ENCODE measurements around the gene FLOT2.
"Not testable (repeated sequence)": the region's sequence is repeated elsewhere in the genome, so short reads cannot be mapped to it uniquely, and the experiment has no call there.

FLOT2 gene

GRCh38 chr17:28893248-28894183, 4.0 kb downstream of the FLOT2 start:
- DNase-seq = peak; percentile 78

- no peak for DNase-seq
Measured at GRCh38 chr17:28892024-28892423, 5.5 kb downstream of the FLOT2 start.

- no peak for DNase-seq
Measured at GRCh38 chr17:28891201-28891600, 6.3 kb downstream of the FLOT2 start.

- no peak for DNase-seq
Measured at GRCh38 chr17:28889996-28890395, 7.5 kb downstream of the FLOT2 start.

GRCh38 chr17:28888832-28889231, 8.7 kb downstream of the FLOT2 start:
- no peak for DNase-seq

GRCh38 chr17:28887871-28888471, 9.6 kb downstream of the FLOT2 start:
- no peak for DNase-seq

GRCh38 chr17:28885951-28886350, 11.6 kb downstream of the FLOT2 start:
- DNase-seq = no peak

GRCh38 chr17:28885363-28885762, 12.2 kb downstream of the FLOT2 start:
- DNase-seq = no peak

GRCh38 chr17:28883967-28884702, 13.4 kb downstream of the FLOT2 start:
- DNase-seq = no peak

GRCh38 chr17:28882154-28882895, 15.2 kb downstream of the FLOT2 start:
- no peak for DNase-seq

- no peak for DNase-seq
Measured at GRCh38 chr17:28881533-28882056, 15.9 kb downstream of the FLOT2 start.

- DNase-seq = no peak
Measured at GRCh38 chr17:28880572-28880945, 17.0 kb downstream of the FLOT2 start.

- no peak for DNase-seq
Measured at GRCh38 chr17:28879886-28880571, 17.5 kb downstream of the FLOT2 start.

- no peak for DNase-seq
Measured at GRCh38 chr17:28878981-28879380, 18.6 kb downstream of the FLOT2 start.

GRCh38 chr17:28878158-28878910, 19.2 kb downstream of the FLOT2 start:
- no peak for DNase-seq

- DNase-seq = not testable (repeated sequence)
Measured at GRCh38 chr17:28877150-28877711, 20.3 kb downstream of the FLOT2 start.

- no peak for DNase-seq
Measured at GRCh38 chr17:28875848-28876550, 21.5 kb downstream of the FLOT2 start.

GRCh38 chr17:28874750-28875149, 22.8 kb downstream of the FLOT2 start:
- DNase-seq = no peak

- no peak for DNase-seq
Measured at GRCh38 chr17:28873839-28874238, 23.7 kb downstream of the FLOT2 start.

GRCh38 chr17:28871056-28871579, 26.4 kb downstream of the FLOT2 start:
- DNase-seq = peak; percentile 67

Measured in activated effector memory CD4-positive, alpha-beta T cell treated with anti-CD3 and anti-CD28 coated beads, Interleukin-2, amount 50 U/mL, for 16 hours (primary cell).